GM13977 (cell line): ENCODE measurements around the gene BABAM2.

ENCODE experiments used
- DNase-seq: peaks from one replicate; pipeline ENCODE4 v3.0.0; 2012; ENCODE audit warnings: low spot score
- CTCF ChIP-seq: IDR thresholded peaks from 2 replicates; pipeline ENCODE4 v1.5.1; 2012; ENCODE audit warnings: mild to moderate bottlenecking, control low read depth; ENCODE audit not compliant: insufficient read depth; ENCODE audit errors: extremely low read depth, missing control alignments
- in situ Hi-C: fragments of 300-500 bp; cut with MboI; formaldehyde crosslinking; loops from one replicate; pipeline ENCODE4 v1.12.0; 2022; ENCODE audit warnings: low sequenced_read_pairs, low pct_unique_long_range_greater_than_20kb, mixed read lengths, inconsistent platforms; ENCODE audit not compliant: unreplicated experiment

BABAM2 gene

GRCh38 chr2:27952070-27952469 lies 61.5 kb downstream of the BABAM2 start:
- no peak for TF ChIP-seq CTCF
- no peak for DNase-seq
- in situ Hi-C loops: no loop called here

GRCh38 chr2:27953077-27953476 lies 62.5 kb downstream of the BABAM2 start:
- no peak for TF ChIP-seq CTCF
- in situ Hi-C loops: no loop called here
- no peak for DNase-seq

- TF ChIP-seq CTCF: no peak
- in situ Hi-C loops: no loop called here
- no peak for DNase-seq
Observed at GRCh38 chr2:27954221-27954673, 63.7 kb downstream of the BABAM2 start.

GRCh38 chr2:27954771-27955383 lies 64.3 kb downstream of the BABAM2 start:
- DNase-seq: peak; percentile 6
- in situ Hi-C loops: no loop called here
- peak; percentile 17 for TF ChIP-seq CTCF

- TF ChIP-seq CTCF: no peak
- in situ Hi-C loops: no loop called here
Observed at GRCh38 chr2:27955384-27956161, 65.0 kb downstream of the BABAM2 start.

GRCh38 chr2:27956888-27957287 lies 66.4 kb downstream of the BABAM2 start:
- DNase-seq: no peak
- TF ChIP-seq CTCF: no peak
- in situ Hi-C loops: no loop called here

More at GRCh38 chr2:27955384-27956161, 65.0 kb downstream of the BABAM2 start:
- no peak for DNase-seq
